OCI-LY3 (cell line): ENCODE results near the gene GNE.

Experiments
- EZH2phosphoT487 ChIP-seq: fragments of 200-600 bp; shearing (Covaris generic); IDR thresholded peaks from 2 replicates; pipeline ENCODE4 v1.6.1; 2018; ENCODE audit warnings: antibody characterized with exemption, mixed run types, low read depth
- TF ChIP-seq, protein P1 (sequence below): fragments of 200-600, 300-600 bp; sonication (generic); IDR thresholded peaks from 2 replicates; pipeline ENCODE4 v1.5.1; 2014; ENCODE audit warnings: antibody characterized with exemption, low read length, low read depth

DNA sequence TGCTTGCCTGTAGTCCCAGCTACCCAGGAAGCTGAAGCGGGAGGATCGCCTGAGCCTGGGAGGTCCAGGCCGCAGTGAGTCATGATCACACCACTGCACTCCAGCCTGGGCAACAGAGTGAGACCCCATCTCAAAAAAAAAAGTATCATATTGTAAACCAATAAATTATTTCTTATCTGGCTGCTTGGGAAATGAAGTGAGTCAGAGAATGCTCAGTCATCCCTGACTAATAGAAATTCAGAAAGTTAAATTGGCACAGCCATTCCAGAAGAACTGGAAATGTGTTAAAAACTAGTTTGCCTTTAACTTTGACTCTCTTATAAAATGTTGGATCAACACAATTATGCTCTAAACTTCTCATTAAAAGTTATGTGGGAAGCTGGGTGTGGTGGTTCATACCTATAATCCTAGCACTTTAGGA is 9.8 kb upstream of the GNE start:
- TF ChIP-seq, protein P1, sequence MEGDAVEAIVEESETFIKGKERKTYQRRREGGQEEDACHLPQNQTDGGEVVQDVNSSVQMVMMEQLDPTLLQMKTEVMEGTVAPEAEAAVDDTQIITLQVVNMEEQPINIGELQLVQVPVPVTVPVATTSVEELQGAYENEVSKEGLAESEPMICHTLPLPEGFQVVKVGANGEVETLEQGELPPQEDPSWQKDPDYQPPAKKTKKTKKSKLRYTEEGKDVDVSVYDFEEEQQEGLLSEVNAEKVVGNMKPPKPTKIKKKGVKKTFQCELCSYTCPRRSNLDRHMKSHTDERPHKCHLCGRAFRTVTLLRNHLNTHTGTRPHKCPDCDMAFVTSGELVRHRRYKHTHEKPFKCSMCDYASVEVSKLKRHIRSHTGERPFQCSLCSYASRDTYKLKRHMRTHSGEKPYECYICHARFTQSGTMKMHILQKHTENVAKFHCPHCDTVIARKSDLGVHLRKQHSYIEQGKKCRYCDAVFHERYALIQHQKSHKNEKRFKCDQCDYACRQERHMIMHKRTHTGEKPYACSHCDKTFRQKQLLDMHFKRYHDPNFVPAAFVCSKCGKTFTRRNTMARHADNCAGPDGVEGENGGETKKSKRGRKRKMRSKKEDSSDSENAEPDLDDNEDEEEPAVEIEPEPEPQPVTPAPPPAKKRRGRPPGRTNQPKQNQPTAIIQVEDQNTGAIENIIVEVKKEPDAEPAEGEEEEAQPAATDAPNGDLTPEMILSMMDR: no peak
- no peak for TF ChIP-seq EZH2phosphoT487
